Brain microvascular endothelial cell (primary cell): ENCODE measurements around the gene SEC23IP.
"Not testable (repeated sequence)": the region's sequence is repeated elsewhere in the genome, so short reads cannot be mapped to it uniquely, and the experiment has no call there.

ENCODE experiments used
- DNase-seq: peaks from one replicate; pipeline ENCODE4 v3.0.0-alpha.2; 2020
- H3K27ac ChIP-seq: fragments of 250-450 bp; sonication (Bioruptor Pico); 2 replicates; pipeline ENCODE4 v1.5.1; 2020; ENCODE audit warnings: mild to moderate bottlenecking, moderate library complexity
- H3K27me3 ChIP-seq: fragments of 250-450 bp; sonication (Bioruptor Pico); replicated peaks from 2 replicates; pipeline ENCODE4 v1.5.1; 2020; ENCODE audit warnings: mild to moderate bottlenecking
- H3K36me3 ChIP-seq: fragments of 250-450 bp; sonication (Bioruptor Pico); replicated peaks from 2 replicates; pipeline ENCODE4 v1.5.1; 2020; ENCODE audit warnings: mild to moderate bottlenecking
- H3K4me3 ChIP-seq: 2 replicates; pipeline ENCODE4 v1.5.1; 2011; ENCODE audit warnings: low read depth, mild to moderate bottlenecking, control low read depth, low read length, moderate library complexity
- CTCF ChIP-seq: IDR thresholded peaks from 2 replicates; pipeline ENCODE4 v1.5.1; 2011; ENCODE audit warnings: low read depth, mild to moderate bottlenecking, moderate library complexity, low read length, control low read depth, inconsistent platforms; ENCODE audit errors: missing control alignments
- in situ Hi-C: cut with HindIII; loops from 2 replicates; pipeline ENCODE4 v1.10.0; 2017; ENCODE audit warnings: low sequenced_read_pairs, low pct_ligation_motif_present

The SEC23IP gene

GRCh38 chr10:119862524-119862923 is 30.0 kb upstream of the SEC23IP start:
- in situ Hi-C loops: no loop called here
- no peak for TF ChIP-seq CTCF
- Histone ChIP-seq H3K36me3 (no peaks in the 10 kb centered on the region), H3K27ac (no peak overlapping the region), H3K4me3 (no peak overlapping the region), H3K27me3 (no peaks in the 10 kb centered on the region)
- DNase-seq: no peak

- no peak for DNase-seq
- no peaks in the 10 kb centered on the region for H3K27me3 ChIP-seq
- H3K36me3 ChIP-seq: no peaks in the 10 kb centered on the region
- H3K27ac ChIP-seq: no peak overlapping the region
- in situ Hi-C loops: no loop called here
- TF ChIP-seq CTCF: no peak
- no peak overlapping the region for H3K4me3 ChIP-seq
These were observed 28.5 kb upstream of the SEC23IP start for GRCh38 chr10:119863951-119864565.

GRCh38 chr10:119865699-119866240 is 26.8 kb upstream of the SEC23IP start:
- DNase-seq: no peak
- TF ChIP-seq CTCF: no peak
- no peak overlapping the region for H3K4me3 ChIP-seq
- in situ Hi-C loops: no loop called here
- H3K36me3 ChIP-seq: no peaks in the 10 kb centered on the region
- no peaks in the 10 kb centered on the region for H3K27me3 ChIP-seq
- no peak overlapping the region for H3K27ac ChIP-seq

- TF ChIP-seq CTCF: no peak
- in situ Hi-C loops: no loop called here
- H3K4me3 ChIP-seq: no peak overlapping the region
These were observed 25.2 kb upstream of the SEC23IP start for GRCh38 chr10:119867317-119867716.

GRCh38 chr10:119869398-119869797 is 23.1 kb upstream of the SEC23IP start:
- H3K4me3 ChIP-seq, DNase-seq, H3K36me3 ChIP-seq, H3K27me3 ChIP-seq, in situ Hi-C loops, H3K27ac ChIP-seq: not testable (repeated sequence)

More at GRCh38 chr10:119867317-119867716, 25.2 kb upstream of the SEC23IP start:
- Histone ChIP-seq H3K27me3 (no peaks in the 10 kb centered on the region), H3K36me3 (no peaks in the 10 kb centered on the region), H3K27ac (no peak overlapping the region)
- DNase-seq: no peak

- H3K27me3 ChIP-seq: no peaks in the 10 kb centered on the region
- TF ChIP-seq CTCF: no peak
- H3K4me3 ChIP-seq: peak overlapping the region; percentile 80
- in situ Hi-C loops: no loop called here
- H3K36me3 ChIP-seq: no peaks in the 10 kb centered on the region
- peak overlapping the region; percentile 58 for H3K27ac ChIP-seq
- DNase-seq: peak; percentile 20
These were observed 20.5 kb upstream of the SEC23IP start for GRCh38 chr10:119871881-119872609.
